ENCODE results near the gene GORASP1. TPM values are rescaled to one million over a fixed set of nuclear protein-coding genes. Genes with fewer than 3 reads are reported as not detected.

Gene GORASP1
- total and polyA plus RNA-seq, 2 of the 8 experiments (the other 6 are each of a cell fraction or from before 2014, with no cell fraction given) = 33.4 to 33.5 TPM

DNA sequence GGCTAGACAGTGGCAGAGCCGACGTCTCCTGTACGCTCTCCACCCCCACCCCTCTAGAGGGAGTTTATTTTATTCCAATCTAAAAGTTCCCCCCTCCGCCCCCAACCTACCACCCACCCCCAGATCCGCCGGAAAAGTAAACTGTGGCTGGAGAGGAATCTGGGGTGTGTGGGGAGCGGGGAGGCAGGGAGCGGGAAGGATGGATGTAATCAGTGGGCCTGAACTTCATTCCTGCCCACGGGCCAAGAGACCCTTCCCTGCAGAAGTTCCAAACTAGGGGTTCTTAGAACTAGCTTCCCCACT lies 46.5 kb upstream of the GORASP1 start (continued):
- TF ChIP-seq CHD7 (IDR thresholded peaks at IDR 0.05; ENCODE audit: insufficient replicate concordance, low read length) (no peak), NRF1 (IDR thresholded peaks at IDR 0.05; ENCODE audit: low read depth, low read length) (no peak), RBBP5 (IDR thresholded peaks at IDR 0.05; ENCODE audit: borderline replicate concordance, low read depth, low read length) (no peak), EGR1 (IDR thresholded peaks at IDR 0.05; ENCODE audit: borderline replicate concordance, low read depth, low read length) (no peak), POLR2A (IDR thresholded peaks at IDR 0.05; ENCODE audit: control extremely low read depth in 1 of 2, low read depth in 2 of 2, low read length in 2 of 2) (no peak; a peak in 1 of 3 replicates), CBX5 (IDR thresholded peaks at IDR 0.05; ENCODE audit: low read depth, low read length) (no peak), SP2 (IDR thresholded peaks at IDR 0.05; ENCODE audit: low read length) (no peak)

Data from H1 (cell line).